SU-DHL-6 (cell line): ENCODE results near the gene ZGLP1.

Experiments used
- CTCF ChIP-seq: fragments of 200-600 bp; sonication (generic); IDR thresholded peaks from one replicate; pipeline ENCODE4 v1.5.1; 2017; ENCODE audit warnings: antibody characterized with exemption, mild to moderate bottlenecking, low read length, moderate library complexity; ENCODE audit not compliant: insufficient read depth, poor library complexity, severe bottlenecking
- EZH2phosphoT487 ChIP-seq: fragments of 200-600 bp; sonication (generic), shearing (Covaris generic); conservative IDR thresholded peaks from 2 replicates; pipeline ENCODE4 v1.6.1; 2018; ENCODE audit warnings: mild to moderate bottlenecking, antibody characterized with exemption, low read length, moderate library complexity, mixed read lengths

DNA sequence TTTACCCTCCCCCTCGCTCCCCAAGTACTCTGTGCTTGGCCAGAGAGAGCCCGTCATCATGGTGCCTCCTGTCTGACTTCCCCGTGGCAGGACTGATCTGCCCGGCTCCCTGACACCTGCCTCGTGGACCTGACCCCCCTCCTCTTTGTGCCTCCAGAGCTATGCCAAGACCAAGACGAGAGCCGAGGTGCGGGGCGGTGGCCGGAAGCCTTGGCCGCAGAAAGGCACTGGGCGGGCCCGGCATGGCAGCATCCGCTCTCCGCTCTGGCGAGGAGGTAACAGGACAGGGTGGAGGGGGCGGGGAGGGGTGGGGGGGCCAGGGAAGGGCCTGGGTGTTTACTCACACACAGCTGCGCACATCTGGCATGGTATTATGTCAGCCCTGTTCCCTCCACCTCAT lies 53.1 kb downstream of the ZGLP1 start:
- TF ChIP-seq CTCF (no peak), EZH2phosphoT487 (no peak)
